ENCODE results near the gene ZMYND19.

DNA sequence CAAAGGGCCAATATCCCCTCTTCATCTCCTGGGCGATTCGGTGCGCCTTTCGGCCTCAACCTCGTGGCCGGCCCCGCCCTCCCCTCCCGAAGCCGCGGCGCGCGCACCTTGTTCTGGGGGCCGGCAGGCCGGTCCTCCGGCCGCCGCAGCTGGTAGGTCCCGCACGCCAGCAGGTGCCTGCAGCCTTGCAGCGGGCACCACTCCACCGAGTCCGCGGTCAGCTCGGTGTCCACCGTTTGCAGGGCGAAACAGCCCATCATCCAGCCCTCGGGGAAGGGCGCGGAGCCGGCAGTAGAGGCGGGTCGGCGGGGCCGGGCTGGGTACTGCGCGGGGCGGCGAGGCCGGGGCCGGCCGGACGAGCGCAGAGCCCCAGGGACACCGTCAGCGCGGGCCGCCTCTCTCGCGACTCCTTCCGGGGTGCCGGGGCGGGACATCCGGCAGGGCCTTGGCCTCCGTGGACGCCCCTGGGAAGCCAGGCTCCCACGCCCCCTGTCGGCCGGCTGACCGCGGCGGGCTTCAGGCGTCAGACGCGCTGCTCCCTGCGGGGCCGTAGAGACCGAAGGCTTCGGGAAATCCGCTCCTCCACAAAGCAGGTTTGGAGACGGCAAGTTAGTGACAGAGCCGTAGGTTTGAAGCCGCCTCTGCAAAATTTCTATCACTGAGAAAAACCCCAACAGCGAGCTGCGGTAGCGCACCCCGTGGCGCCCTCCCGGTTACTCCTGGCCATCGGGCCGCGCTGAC, 11.6 kb downstream of the ZMYND19 start, which contains the start of gene DPH7:
- TF ChIP-seq, protein P1, sequence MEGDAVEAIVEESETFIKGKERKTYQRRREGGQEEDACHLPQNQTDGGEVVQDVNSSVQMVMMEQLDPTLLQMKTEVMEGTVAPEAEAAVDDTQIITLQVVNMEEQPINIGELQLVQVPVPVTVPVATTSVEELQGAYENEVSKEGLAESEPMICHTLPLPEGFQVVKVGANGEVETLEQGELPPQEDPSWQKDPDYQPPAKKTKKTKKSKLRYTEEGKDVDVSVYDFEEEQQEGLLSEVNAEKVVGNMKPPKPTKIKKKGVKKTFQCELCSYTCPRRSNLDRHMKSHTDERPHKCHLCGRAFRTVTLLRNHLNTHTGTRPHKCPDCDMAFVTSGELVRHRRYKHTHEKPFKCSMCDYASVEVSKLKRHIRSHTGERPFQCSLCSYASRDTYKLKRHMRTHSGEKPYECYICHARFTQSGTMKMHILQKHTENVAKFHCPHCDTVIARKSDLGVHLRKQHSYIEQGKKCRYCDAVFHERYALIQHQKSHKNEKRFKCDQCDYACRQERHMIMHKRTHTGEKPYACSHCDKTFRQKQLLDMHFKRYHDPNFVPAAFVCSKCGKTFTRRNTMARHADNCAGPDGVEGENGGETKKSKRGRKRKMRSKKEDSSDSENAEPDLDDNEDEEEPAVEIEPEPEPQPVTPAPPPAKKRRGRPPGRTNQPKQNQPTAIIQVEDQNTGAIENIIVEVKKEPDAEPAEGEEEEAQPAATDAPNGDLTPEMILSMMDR (IDR thresholded peaks at IDR 0.05), result peak; percentile 94
- TF ChIP-seq POLR2AphosphoS5 (IDR thresholded peaks at IDR 0.05; ENCODE audit: low read depth, low read length) (peak; percentile 68), TCF7L2 (IDR thresholded peaks at IDR 0.05; ENCODE audit: low read depth, low read length) (no peak), SIN3A (IDR thresholded peaks at IDR 0.05; ENCODE audit: borderline replicate concordance, insufficient read depth, low read depth, low read length) (peak; percentile 61; the same call in 1 of the 2 replicates)
- TF ChIP-seq, protein P2, sequence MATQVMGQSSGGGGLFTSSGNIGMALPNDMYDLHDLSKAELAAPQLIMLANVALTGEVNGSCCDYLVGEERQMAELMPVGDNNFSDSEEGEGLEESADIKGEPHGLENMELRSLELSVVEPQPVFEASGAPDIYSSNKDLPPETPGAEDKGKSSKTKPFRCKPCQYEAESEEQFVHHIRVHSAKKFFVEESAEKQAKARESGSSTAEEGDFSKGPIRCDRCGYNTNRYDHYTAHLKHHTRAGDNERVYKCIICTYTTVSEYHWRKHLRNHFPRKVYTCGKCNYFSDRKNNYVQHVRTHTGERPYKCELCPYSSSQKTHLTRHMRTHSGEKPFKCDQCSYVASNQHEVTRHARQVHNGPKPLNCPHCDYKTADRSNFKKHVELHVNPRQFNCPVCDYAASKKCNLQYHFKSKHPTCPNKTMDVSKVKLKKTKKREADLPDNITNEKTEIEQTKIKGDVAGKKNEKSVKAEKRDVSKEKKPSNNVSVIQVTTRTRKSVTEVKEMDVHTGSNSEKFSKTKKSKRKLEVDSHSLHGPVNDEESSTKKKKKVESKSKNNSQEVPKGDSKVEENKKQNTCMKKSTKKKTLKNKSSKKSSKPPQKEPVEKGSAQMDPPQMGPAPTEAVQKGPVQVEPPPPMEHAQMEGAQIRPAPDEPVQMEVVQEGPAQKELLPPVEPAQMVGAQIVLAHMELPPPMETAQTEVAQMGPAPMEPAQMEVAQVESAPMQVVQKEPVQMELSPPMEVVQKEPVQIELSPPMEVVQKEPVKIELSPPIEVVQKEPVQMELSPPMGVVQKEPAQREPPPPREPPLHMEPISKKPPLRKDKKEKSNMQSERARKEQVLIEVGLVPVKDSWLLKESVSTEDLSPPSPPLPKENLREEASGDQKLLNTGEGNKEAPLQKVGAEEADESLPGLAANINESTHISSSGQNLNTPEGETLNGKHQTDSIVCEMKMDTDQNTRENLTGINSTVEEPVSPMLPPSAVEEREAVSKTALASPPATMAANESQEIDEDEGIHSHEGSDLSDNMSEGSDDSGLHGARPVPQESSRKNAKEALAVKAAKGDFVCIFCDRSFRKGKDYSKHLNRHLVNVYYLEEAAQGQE (IDR thresholded peaks at IDR 0.05; ENCODE audit: insufficient read depth in 1 of 2, low read depth in 2 of 2, low read length in 1 of 2), result no peak
